ENCODE results near the gene GLI1. TPM values are rescaled to one million over a fixed set of nuclear protein-coding genes. Genes with fewer than 3 reads are reported as not detected.

Gene GLI1
- total and polyA plus RNA-seq, 4 donors, result 0.74 to 5.7 (median 2.1) TPM

DNA sequence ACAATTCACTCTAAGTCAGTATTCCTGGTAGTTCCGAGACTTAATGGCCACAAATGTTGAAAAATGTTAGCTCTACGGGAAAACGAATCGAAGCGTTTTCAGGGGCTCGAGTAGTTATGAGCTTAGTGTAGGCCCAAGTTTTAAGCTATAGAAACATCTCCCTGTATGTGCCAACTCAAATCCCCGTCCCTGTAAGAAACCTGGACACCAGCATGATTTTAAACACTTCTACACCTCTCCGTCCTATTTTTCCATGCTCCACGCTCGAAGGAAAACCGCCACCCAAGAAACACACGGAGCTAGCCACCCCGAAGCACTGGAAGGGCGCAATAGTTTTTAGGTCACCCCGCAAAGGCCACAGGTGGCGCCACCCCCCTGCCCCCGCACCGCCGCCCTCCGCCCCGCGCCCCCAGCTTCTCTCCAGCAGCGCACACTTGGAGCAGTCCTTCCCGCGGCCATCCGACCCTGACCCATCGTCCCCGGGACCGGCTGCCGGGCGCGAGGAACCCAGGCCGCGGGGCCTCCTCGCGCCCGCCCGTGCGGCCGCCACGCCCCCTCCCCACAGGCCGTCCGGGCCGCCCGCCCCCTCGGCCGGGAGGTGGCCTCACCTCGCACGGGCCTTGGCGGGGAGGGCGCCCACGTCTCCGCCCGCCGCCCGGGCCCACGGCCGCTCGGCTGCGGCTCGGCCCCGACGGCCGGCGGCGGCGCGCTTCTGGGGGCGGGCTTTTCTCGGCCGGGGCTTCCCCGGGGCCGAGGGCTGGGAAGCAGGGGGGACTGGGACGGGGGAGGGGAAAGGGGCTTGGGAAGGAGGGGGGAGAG, 29.3 kb upstream of the GLI1 start:
- peak overlapping the region; percentile 69 for H3K4me3 ChIP-seq
- H3K27me3 ChIP-seq (ENCODE audit: control insufficient read depth in 3 of 3, insufficient read depth in 3 of 3, low read length in 2 of 3), result no peaks in the 10 kb centered on the region
- H3K9me3 ChIP-seq (ENCODE audit: control insufficient read depth in 4 of 4, insufficient read depth in 3 of 4, low read length in 3 of 4), result no peaks in the 10 kb centered on the region
- ATAC-seq (ENCODE audit: insufficient read depth, low FRiP score), result peak; percentile 85
- peaks cover 2 to 17% (median 5%) of the 10 kb centered on the region in 5 donors for H3K4me1 ChIP-seq (ENCODE audit: control insufficient read depth in 5 of 5, insufficient read depth in 5 of 5, low read length in 5 of 5)
- TF ChIP-seq, protein P1, sequence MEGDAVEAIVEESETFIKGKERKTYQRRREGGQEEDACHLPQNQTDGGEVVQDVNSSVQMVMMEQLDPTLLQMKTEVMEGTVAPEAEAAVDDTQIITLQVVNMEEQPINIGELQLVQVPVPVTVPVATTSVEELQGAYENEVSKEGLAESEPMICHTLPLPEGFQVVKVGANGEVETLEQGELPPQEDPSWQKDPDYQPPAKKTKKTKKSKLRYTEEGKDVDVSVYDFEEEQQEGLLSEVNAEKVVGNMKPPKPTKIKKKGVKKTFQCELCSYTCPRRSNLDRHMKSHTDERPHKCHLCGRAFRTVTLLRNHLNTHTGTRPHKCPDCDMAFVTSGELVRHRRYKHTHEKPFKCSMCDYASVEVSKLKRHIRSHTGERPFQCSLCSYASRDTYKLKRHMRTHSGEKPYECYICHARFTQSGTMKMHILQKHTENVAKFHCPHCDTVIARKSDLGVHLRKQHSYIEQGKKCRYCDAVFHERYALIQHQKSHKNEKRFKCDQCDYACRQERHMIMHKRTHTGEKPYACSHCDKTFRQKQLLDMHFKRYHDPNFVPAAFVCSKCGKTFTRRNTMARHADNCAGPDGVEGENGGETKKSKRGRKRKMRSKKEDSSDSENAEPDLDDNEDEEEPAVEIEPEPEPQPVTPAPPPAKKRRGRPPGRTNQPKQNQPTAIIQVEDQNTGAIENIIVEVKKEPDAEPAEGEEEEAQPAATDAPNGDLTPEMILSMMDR (IDR thresholded peaks at IDR 0.05; ENCODE audit: control extremely low read depth, extremely low read depth), result no peak
- H3K27ac ChIP-seq (ENCODE audit: low read depth in 1 of 2, low read length in 1 of 2), result peak overlapping the region; percentile 87 to 91
- peaks cover 0 to 3% (median 0%) of the 10 kb centered on the region in 4 donors for H3K36me3 ChIP-seq (ENCODE audit: control insufficient read depth in 4 of 4, insufficient read depth in 4 of 4, low read length in 4 of 4)
- H3K9ac ChIP-seq (ENCODE audit: insufficient read depth in 1 of 2, low read length in 2 of 2), result peak overlapping the region; percentile 68 to 92
- DNase-seq, result peak in 2 of 3 donors; percentile 52 to 69
- WGBS, 2 donors, result 0 to 1% methylated on average over 51 to 74 of the region's 74 CpGs

DNA sequence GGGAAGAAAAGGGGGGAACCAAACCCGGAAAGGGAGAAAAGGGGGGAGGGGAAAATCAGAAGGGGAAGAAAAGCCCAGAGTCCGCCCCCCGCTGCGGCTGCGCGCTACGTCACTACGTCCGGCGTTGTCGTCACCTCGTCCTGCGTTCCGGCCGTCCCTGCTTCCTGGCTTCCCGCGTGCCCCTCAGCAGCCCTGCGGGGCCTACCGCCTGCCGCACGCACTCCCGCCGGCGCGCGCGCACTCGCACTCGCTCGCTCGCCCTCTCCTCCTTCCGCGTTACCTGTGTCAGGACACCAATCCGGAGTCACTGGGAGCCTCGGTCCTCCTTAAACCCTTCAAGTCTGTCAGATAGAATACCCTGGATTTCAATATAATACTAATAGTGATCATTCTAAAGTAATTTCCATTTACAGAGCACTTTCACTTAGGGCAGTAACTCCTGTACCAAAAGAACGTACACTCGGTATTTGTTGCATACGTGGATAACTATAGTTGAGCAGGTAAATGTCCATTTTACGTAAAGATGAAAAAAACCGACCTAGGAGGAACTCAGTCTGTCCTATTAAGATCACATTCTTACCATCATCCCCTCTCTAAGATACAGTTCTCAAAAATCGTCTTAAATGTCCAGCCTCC, 28.5 kb upstream of the GLI1 start, which contains the start of gene R3HDM2:
Gene R3HDM2 (minus strand): TSS at position 113 of the 636 bp plus-strand sequence. CDS start 120,615 bp downstream, outside the sequence.
- H3K4me3 ChIP-seq, result peak within 1 kb of the TSS; percentile 69
- H3K36me3 ChIP-seq (ENCODE audit: control insufficient read depth in 4 of 4, insufficient read depth in 4 of 4, low read length in 4 of 4), result no peaks in the 10 kb centered on the region
- peak within 1 kb of the TSS; percentile 87 to 91 for H3K27ac ChIP-seq (ENCODE audit: low read depth in 1 of 2, low read length in 1 of 2)
- TF ChIP-seq, protein P1 (IDR thresholded peaks at IDR 0.05; ENCODE audit: control extremely low read depth, extremely low read depth), result no peak
- WGBS, 2 donors, result 2% methylated on average over 37 to 41 of the region's 41 CpGs
- DNase-seq (peak; percentile 98 to 99 (median 98)), ATAC-seq (ENCODE audit: insufficient read depth, low FRiP score) (peak; percentile 95)
- H3K27me3 ChIP-seq (ENCODE audit: control insufficient read depth in 3 of 3, insufficient read depth in 3 of 3, low read length in 2 of 3), result no peaks in the 10 kb centered on the region
- H3K9me3 ChIP-seq (ENCODE audit: control insufficient read depth in 4 of 4, insufficient read depth in 3 of 4, low read length in 3 of 4), result no peaks in the 10 kb centered on the region
- peak within 1 kb of the TSS; percentile 68 to 92 for H3K9ac ChIP-seq (ENCODE audit: insufficient read depth in 1 of 2, low read length in 2 of 2)
- peaks cover 2 to 17% (median 5%) of the 10 kb centered on the region in 5 donors for H3K4me1 ChIP-seq (ENCODE audit: control insufficient read depth in 5 of 5, insufficient read depth in 5 of 5, low read length in 5 of 5)

DNA sequence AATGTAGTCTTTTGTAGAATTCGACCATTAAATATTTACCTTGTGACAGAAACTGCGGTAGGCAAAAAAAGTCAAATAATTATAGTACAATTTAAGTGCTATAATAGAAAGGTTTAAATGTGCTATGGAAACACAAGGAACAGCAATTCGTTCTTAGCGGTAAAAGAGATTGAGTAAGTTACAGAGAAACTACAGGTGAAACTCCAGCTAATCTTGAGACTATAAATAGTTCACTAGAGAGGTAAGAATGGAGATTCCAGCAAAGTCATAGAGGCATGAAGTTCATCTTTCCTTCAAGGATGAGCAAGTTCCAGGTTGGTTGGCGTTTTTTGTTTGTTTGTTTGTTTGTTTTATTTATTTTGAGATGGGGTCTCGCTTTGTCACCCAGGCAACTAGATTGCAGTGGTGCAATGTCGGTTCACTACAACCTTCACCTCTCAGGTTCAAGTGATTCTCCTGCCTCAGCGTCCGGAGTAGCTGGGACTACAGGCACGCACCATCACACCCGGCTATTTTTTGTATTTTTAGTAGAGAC, 27.9 kb upstream of the GLI1 start:
- TF ChIP-seq, protein P1 (IDR thresholded peaks at IDR 0.05; ENCODE audit: control extremely low read depth, extremely low read depth), result no peak
- no peaks in the 10 kb centered on the region for H3K9me3 ChIP-seq (ENCODE audit: control insufficient read depth in 4 of 4, insufficient read depth in 3 of 4, low read length in 3 of 4)
- ATAC-seq (ENCODE audit: insufficient read depth, low FRiP score), result no peak
- peak overlapping the region in 1 of 2 donors; percentile 91 for H3K27ac ChIP-seq (ENCODE audit: low read depth in 1 of 2, low read length in 1 of 2)
- WGBS, 2 donors, result 82 to 90% methylated on average over 11 of the region's 11 CpGs
- no peaks in the 10 kb centered on the region for H3K27me3 ChIP-seq (ENCODE audit: control insufficient read depth in 3 of 3, insufficient read depth in 3 of 3, low read length in 2 of 3)
- H3K4me3 ChIP-seq, result no peak overlapping the region
- no peaks in the 10 kb centered on the region for H3K36me3 ChIP-seq (ENCODE audit: control insufficient read depth in 4 of 4, insufficient read depth in 4 of 4, low read length in 4 of 4)
- peak overlapping the region; percentile 67 to 90 for H3K9ac ChIP-seq (ENCODE audit: insufficient read depth in 1 of 2, low read length in 2 of 2)
- DNase-seq, result peak in 1 of 3 donors; percentile 19
- H3K4me1 ChIP-seq (ENCODE audit: control insufficient read depth in 5 of 5, insufficient read depth in 5 of 5, low read length in 5 of 5), result peaks cover 2 to 17% (median 5%) of the 10 kb centered on the region in 5 donors
